GM12801 (cell line): Measurements from ENCODE around the gene ACTL10.

Experiments used
- TF ChIP-seq, protein P1 (sequence below): IDR thresholded peaks from one replicate; pipeline ENCODE4 v1.5.1; 2011; ENCODE audit warnings: control low read depth; ENCODE audit not compliant: insufficient read length; ENCODE audit errors: extremely low read depth

The ACTL10 gene

DNA sequence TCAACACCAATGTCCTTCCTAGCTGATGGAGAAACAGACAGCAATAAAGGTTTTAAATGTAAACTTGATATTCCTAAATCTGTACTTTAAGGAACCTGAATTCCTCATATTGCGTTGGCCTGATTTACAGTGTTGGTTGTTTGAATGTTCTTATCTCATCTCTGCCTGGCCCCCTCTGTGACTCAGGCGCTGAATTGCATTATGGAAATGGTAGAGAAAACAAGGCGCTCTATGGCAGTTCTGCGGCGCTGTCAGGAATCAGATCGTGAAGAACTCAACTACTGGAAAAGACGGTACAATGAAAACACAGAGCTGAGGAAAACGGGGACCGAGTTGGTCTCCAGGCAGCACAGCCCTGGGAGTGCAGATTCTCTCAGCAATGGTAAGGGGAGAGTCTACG is 37.2 kb upstream of the ACTL10 start:
- TF ChIP-seq, protein P1, sequence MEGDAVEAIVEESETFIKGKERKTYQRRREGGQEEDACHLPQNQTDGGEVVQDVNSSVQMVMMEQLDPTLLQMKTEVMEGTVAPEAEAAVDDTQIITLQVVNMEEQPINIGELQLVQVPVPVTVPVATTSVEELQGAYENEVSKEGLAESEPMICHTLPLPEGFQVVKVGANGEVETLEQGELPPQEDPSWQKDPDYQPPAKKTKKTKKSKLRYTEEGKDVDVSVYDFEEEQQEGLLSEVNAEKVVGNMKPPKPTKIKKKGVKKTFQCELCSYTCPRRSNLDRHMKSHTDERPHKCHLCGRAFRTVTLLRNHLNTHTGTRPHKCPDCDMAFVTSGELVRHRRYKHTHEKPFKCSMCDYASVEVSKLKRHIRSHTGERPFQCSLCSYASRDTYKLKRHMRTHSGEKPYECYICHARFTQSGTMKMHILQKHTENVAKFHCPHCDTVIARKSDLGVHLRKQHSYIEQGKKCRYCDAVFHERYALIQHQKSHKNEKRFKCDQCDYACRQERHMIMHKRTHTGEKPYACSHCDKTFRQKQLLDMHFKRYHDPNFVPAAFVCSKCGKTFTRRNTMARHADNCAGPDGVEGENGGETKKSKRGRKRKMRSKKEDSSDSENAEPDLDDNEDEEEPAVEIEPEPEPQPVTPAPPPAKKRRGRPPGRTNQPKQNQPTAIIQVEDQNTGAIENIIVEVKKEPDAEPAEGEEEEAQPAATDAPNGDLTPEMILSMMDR: no peak

DNA sequence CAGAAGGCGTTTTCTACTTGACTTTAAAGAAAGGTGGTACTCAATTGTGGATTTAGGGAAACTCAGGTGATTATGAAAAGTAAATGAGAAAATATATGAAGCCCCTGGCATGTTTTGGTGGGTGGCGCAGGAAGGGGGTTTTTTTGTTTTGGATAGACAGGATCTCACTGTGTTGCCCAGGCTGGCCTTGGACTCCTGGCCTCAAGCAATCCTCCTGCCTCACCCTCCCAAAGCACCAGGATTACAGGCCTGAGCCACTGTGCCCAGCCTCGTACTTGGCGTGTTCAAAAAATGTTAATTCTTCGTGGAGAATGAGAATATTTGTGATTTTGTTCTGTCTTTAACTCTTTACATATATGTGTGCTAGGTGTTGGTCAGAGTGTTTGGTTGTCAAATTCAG is 36.8 kb upstream of the ACTL10 start:
- TF ChIP-seq, protein P1: no peak

DNA sequence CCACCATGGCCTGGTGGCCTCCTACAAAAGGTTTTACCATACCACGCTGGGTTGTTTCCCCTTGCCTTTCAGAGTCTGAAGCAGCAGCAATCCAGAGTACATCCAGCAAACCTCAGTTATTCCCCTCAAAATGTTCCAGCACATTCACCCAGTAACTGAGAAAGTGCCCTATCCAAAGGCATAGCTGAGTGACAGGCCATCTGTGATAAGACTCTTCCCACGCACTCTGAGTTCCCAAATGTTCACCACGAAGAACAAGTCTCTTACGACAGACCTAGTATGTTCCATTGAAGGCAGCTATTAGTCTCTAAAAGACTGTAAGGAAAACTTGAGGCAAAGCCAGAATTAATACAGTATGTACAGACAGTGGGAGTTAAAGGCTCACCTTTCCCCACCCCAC is 36.2 kb upstream of the ACTL10 start:
- TF ChIP-seq, protein P1: no peak

DNA sequence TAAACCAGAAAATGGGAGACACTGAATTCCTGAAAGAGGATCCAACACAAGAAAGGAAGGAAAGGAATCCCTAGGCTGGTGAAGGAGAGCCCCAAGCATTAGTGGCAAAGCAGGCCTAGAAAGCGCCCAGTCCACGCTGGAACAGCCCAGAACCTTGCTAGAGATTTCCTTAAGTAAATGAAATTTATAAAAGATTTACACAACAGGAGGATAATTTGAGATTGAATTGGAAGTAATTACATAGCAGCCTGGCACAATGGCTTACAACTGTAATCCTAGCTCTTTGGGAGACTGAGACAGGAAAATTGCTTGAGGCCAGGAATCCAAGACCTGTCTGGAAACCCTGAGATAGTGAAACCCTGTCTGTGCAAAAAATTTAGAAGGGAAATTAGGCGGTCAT is 31.4 kb upstream of the ACTL10 start:
- TF ChIP-seq, protein P1: no peak

DNA sequence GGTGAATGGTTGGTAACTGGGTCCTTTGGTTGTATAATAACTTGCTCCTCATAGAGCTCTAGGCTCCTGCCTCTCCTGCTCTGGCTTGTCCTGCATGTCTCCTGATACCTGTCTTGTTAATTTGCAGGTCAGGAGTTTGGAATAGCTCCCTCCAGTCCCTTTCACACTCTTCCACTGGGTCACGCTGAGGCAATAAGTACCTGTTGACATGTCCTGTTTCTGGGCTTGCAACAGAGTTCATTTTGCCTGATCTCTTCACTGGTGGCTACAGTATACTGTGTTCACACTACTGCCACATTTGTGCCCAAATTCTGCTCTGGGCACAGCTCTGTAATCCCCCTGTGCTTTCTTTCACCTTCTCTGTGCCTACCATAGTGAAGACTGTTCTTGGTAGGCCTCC is 30.0 kb upstream of the ACTL10 start:
- TF ChIP-seq, protein P1: no peak

DNA sequence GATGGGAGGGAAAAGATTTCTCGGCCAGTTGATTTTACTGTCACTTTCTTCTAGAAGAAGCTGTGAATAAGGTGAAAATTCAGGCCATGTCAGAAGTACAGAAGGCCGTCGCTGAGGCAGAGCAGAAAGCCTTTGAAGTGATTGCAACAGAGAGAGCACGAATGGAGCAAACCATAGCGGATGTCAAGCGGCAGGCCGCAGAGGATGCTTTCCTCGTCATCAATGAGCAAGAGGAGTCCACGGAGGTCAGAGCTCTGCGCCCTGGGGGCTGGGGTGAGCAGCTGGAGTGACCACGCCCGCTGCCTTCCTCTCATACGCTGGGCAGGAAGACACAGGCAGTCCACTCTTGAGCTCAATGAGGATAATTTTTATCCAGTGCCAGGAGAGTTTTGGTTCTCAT is 26.5 kb upstream of the ACTL10 start:
- TF ChIP-seq, protein P1: no peak

DNA sequence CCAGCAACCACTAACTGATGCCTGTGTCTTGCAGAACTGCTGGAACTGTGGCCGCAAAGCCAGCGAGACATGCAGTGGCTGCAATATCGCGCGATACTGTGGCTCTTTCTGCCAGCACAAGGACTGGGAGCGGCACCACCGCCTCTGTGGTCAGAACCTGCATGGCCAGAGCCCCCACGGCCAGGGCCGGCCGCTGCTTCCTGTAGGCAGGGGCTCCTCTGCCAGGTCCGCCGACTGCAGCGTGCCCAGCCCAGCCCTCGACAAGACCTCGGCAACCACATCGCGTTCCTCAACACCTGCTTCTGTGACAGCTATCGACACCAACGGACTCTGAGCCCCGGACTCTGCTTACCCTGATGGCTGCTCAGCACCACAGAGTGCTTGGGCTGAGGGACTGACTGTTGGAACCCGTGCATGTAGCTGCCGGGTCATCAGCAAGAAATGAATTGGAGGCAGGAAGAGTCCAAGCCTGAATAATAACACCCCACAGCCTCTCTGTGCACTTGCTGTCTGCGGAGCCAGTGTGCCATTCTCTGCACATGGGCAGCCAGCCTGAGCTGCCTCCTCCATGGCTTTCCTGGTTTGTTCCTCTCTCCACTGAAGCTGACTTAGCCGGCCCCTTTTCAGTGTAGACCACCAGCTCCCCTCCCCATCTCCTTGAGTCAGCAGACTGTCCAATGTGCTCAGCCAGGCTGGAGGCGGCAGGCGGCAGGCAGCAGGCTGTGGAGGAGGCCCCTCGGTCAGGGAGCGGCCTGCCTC is 22.3 kb upstream of the ACTL10 start:
- TF ChIP-seq, protein P1: no peak
